NCI-H82 treated with DMSO at 0.1 percent for 48 hours (cell line): Measurements from ENCODE around the gene AMPD2.

Experiments used
- DNase-seq: peaks from one replicate; lab custom pipeline; 2025; ENCODE audit not compliant: unreplicated experiment; lab: John Stamatoyannopoulos, UW

Gene AMPD2

DNA sequence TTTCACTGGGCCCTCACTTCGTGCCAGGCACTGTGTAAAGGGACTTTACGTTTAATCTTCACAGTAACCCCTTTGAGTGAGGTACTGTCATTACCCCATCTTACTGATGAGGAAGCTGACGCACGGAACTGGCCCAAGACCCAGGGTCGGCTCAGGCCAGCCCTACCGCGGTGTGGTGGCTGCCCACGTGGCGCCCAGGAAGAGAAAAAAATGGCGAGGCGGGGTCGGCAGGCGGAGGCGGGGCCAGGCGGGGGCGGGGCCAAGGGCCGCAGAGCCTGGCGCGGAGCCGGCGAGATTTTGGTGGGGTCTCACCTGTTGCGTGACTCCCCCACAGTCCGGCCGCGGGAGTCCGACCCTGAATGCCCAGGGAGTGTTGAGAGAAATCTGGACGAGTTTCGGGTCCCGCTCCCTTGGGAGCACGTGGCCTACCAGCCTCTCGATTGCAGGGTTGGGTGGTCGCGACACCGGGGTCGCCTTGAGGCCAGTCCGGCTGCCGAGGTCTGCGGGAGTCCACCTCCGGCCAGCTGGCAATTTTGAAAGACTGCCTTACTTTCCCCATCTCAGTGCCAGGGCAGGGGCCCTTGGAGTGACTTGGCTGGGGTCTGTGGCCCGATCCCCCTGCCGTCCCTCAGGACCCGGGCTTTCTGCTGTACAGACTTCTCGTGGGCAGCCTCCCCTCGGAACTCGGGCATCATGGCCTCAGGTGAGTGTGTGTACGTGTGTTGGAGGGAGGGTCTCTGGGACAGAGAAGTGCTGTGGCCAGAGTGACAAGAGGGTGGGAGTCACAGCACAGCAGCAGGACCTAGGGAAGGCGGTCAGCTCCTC lies at the start of gene AMPD2, which contains the start of gene GNAT2:
AMPD2 (plus strand) TSS at position 262 of the 825 bp plus-strand sequence. CDS start 1,339 bp downstream, outside the sequence.
GNAT2 (minus strand) TSS at position 41 of the 825 bp plus-strand sequence. CDS start 6,746 bp downstream, outside the sequence.
- peak; percentile 46 for DNase-seq

DNA sequence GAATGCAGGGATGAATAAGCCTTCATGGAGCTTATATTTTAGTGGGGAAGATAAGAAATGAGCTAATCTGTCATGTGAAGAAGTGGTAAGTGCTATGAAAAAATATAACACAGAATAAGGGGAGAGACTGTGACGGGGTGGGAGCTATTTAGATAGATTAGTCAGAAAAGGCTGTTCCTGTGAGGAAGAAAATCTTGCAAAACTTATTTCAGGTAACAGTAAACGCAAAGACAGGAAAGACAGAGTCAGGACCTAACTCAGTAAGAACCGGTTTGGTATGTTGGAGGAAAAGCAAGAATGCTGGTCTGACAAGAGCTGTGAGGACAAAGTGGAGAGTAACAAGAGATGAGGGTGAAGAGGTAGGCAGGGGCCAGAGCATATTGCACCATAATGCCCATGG lies 49.2 kb upstream of the AMPD2 start:
- no peak for DNase-seq

DNA sequence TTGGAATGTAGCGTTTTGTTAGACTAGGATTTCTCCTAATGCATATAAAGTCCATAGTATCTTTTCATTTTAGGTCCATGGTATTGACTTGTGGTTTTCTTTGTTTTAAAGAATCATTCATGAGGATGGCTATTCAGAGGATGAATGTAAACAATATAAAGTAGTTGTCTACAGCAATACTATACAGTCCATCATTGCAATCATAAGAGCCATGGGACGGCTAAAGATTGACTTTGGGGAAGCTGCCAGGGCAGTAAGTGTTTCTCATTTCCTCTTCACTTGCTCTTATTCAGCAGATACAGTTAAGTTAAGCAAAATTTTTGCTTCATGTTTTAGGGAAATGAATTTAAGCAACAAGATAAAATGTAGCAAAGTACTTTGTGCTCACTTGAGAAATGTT lies 45.9 kb upstream of the AMPD2 start:
- no peak for DNase-seq

DNA sequence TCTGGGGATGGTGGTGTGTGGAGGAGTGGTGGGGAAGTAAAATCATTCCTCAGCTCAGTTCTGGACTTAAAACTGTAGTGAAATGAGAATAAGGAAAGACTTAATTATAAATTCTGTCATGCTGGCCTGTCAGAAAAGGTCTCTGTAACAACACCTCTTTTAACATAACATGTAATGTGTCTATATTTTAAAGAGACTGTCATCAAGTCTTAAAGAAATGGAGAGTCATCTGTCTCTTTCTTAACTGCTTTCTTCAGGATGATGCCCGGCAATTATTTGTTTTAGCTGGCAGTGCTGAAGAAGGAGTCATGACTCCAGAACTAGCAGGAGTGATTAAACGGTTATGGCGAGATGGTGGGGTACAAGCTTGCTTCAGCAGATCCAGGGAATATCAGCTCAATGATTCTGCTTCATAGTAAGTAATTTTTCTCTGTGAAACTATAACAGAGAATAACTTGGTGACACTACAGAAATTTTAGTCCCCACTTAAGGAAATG lies 40.6 kb upstream of the AMPD2 start:
- DNase-seq = no peak

DNA sequence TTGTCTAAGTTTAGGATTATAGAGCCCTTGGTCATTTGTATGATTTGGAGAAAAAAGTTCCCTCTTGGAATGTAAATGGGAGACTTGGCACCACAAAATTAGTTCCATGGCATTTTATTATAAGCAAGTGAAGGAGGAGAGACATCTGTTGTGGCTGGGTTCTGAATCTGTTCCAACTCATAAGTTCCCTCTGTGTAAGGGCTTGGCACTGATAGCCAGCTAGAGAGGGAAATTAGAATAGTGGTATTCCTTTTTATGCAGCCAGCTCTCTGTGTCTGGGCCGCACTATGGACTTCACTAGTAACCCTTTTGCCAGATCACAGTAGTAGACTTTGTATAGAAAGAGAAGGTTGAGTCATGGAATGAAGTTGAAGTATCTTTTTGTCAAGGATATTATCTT lies 40.1 kb upstream of the AMPD2 start:
- no peak for DNase-seq

DNA sequence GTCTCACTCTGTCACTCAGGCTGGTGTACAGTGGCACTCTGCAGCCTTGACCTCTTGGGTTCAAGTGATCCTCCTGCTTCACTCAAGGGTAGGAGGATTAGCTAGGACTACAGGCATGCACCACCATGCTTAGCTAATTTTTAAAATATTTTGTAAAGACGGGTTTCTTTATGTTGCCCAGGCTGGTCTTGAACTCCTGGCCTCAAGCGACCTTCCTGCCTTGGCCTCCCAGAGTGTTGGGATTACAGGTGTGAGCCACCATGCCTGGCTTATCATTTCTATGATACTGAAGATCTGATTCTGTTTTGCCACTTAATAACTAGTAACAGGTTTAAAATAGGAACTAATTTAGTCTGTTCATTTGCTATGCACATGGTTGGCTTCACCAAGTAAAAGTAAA lies 37.6 kb upstream of the AMPD2 start:
- no peak for DNase-seq

DNA sequence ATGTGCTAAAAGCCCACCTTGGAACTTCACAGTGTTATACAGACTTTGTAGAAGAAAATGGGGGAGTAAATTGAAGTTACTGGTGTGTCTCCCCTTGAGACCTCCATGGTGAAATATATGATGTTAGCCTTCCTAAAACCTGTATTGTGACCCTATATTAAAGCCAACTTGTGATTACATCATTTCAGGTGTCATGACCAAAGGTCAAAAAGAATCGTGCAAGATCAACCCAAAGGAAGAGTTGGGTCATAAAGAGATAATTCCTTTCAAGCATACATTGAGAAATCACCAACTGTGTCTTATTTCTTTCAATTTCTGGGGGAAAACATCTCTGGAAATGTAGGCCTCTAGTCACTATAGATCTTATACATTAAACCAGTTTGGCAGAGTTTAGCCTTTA lies 34.9 kb upstream of the AMPD2 start:
- no peak for DNase-seq

DNA sequence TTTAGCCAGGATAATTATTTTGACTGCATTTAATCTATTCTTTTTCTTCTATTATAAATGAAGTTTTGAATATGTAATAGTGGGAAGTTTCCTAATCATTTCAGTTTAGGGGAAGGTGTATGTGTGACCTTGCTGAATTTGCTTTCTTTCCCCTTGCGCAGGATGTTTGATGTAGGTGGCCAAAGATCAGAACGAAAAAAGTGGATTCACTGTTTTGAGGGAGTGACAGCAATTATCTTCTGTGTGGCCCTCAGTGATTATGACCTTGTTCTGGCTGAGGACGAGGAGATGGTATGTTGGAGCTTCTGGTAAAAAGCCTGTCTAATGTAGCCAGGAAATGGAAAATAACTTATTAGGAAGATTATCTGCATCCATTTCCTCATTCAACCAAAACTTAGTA lies 33.6 kb upstream of the AMPD2 start:
- DNase-seq = no peak

DNA sequence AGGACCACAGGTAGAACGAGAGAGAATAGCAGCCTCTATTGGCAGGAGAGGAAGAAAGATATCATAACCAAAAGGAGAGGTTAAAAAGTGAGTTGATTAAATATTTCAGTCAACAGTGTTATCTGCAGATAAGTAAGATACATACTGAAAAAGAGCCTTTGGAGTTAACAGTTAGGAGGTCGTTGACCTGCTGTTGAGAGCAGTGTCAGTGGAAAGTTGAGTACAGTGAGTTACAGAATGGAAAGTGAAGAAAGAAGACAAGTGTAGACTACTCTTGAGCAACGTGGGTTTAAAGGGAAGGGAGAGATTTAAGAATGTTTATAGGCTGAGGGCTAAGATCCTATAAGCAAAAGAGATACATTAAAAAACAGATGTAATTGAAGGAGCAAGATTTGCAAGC lies 30.5 kb upstream of the AMPD2 start:
- no peak for DNase-seq

DNA sequence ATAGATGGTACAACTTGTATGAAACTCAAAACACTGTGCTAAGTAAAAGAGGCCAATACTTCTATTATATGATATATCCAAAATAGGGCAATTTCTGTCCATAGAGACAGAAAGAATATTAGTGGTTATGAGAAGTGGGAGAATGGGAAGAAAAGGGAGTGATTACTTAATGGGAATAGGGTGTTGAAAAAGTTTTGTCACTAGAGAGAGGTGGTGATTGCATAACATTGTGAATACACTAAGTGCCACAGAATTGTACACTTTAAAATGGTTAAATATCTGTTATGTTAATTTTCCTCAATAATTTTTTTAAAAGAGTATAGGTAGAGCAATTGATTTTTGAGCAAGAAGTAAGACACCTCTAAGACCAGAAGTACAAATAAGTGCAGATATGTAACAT lies 30.0 kb upstream of the AMPD2 start:
- no peak for DNase-seq

DNA sequence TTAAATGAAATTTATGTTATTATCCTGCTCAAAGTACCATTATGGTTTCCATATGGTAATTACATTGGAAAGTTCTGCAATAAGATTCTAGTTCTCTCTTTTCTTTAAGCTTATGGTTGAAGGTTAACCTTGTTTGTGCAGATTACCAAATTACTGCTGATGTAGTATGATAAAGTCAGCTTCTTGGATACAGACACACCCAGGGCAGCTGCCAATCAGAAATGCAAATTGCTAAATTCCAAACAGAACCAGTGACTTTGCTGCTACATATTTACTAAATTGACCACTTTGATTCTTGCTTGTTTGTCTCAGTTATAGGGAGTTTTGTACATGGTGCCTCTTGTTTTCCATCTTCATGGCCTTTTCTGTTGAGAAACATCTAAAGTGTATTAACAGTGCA lies 26.7 kb upstream of the AMPD2 start:
- no peak for DNase-seq

DNA sequence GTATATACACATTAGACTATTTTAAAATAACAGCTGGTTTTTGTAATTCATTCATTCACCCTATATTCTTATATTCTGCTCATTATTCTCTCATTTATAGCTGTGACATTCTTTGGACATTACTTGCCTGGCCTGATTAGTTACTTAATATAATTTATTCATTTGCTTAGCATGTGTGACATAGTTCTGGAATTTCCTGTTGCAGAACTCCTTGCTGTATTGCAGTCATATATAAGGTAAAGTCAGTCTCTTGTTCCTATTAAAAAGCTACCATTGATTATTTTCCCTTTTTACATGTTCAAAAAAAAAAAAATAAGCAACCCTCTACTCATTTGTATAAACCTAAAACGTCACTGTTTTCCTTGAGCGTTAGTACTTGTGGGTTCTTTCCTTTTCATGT lies 24.1 kb upstream of the AMPD2 start:
- DNase-seq = no peak

DNA sequence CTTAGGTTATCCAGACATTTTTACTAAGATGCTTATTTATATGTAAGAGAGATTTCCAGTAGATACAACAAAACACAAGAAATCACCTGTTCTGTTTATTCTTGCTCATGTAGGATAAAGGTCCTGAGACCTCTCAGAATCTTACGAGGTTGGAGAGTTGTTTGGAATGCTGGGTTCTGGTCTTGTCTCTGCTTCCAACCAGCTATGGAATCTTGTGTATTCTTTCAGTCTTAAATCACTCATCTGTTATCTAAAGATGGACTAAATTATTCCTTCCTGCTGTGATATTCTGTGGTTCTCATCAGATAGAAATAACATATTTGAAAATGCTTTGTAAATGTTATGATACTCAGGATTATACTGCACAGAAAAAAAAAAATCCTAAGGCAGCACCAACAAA lies 21.5 kb upstream of the AMPD2 start:
- no peak for DNase-seq

DNA sequence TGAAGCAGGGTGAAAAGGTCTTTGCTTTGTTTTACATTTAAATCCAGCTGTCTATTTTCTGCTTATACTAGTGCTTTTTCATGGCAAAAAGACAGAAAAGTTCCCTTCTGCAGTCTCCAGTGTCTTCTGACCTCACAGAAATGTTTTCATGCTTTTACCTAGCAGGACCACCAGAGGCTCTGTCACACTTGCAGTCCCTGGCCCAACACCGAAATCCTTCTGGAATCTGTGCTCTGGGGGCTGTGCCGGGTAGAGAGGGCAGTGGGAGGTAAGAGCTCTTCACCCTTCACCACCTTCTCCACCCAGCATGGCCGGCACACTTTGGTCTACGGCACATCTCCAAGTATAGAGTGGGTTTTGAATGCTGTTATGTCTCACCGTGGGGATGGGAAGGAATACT lies 21.0 kb upstream of the AMPD2 start:
- DNase-seq = peak; percentile 20

DNA sequence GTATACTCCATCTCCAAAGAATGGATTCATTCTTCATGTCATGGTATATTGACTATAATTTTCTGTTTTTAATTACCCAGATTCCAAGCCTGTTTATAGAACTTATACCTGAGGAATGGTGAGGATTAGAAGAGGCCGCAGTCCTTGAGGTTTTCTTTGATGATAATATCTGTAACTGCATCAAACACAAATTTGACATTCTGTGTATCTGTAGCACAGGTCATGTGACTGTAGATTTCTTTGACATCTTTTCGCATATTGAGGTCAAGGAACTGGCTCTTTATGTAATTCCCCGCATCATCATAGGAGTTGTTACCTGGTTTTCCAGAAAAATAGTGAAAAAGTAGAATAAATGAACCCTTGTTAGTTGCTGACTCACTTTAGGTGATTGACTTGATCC lies 16.4 kb upstream of the AMPD2 start:
- no peak for DNase-seq

DNA sequence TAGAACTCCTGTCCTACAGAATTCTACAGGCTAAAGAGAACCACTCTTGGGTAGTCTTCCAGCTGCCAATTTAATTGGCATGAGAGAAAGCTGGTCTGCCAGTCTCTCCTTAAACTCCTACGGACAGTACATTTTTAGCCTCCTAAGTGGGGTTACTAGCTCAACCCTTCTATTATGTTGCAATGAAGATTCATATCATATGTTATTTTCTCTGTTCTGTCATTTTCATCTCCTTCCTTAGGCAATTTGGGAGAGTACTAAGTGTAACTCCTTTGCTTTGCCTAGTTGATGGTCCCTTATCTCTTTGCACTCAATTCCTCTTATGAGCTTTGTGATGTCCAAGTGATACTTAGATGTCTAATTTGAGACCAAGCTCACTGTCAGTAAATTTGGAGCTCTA lies 14.3 kb upstream of the AMPD2 start:
- DNase-seq = no peak

DNA sequence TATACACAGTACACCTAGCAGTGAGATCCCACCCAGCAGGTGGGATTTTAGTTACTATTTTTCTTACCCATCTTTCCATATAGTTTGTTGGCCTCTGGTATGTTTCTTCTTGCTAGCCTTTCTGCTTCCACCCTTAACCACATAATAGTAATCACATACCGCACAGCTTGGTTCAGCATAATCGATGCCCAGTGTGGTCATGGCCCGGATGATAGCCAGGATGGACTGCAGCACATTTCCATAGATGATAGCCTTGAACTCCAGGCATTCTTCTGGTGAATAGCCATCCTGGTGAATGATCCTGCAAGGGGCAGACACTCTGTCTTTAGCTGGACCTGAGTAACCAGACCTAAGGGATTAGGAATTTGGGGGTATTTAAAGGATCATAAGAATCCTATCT lies 9.8 kb upstream of the AMPD2 start:
- no peak for DNase-seq

DNA sequence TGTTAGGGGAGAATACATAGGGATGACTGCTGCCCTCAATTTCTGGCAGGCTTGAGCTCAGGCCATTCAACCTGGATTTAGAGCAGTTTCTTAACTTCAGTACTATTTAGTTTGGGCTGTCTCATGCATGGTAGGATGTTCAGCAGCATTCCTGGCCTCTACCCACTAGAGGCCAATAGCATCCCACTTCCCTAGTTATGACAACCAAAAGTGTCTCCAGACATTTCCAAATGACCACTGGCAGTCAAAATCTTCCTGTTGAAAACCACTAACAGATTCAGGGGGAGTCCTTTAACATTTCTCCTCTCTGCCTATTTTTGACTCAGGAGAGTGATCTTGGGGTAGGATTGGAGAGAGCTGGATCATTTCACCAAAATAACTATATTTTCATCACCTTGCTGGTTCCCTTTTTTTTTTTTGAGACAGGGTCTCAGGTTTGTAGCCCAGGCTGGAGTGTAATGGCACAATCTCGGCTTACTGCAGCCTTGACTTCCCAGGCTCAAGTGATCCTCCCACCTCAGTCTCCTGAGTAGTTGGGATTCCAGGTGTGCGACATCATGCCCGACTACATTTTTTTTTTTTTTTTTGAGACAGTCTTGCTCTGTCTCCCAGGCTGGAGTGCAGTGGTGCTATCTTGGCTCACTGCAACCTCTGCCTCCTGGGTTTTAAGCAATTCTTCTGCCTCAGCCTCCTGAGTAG lies 8.9 kb upstream of the AMPD2 start:
- DNase-seq = no peak

DNA sequence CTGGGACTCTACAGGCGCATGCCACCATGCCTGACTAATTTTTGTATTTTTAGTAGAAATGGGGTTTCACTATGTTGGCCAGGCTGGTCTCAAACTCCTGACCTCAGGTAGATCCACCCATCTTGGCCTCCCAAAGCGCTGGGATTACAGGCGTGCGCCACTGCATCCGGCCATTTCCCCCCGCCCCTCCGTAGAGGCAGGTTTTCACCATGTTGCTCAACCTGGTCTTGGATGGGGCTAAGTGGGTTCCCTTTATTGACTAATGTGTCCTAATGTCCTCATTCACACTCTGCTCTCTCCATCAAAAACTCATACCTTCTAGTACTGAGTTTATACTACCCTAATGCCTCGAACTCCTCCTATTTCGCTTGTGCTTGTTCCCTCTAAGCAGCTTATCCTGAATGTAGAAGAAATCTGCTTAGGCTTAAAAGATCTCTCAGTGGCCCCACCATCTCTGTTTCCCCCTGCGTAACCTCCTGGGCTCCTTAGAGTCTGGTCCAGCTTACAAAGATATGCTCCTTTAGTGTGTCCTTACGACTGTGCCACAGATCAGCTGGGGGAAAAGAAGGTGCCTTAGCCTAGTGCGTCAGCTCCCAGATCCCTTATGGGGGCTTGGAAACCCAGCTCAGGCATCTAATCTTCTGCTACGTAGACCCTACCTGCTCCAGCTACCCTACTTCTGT lies 8.2 kb upstream of the AMPD2 start:
- peak; percentile 98 for DNase-seq

DNA sequence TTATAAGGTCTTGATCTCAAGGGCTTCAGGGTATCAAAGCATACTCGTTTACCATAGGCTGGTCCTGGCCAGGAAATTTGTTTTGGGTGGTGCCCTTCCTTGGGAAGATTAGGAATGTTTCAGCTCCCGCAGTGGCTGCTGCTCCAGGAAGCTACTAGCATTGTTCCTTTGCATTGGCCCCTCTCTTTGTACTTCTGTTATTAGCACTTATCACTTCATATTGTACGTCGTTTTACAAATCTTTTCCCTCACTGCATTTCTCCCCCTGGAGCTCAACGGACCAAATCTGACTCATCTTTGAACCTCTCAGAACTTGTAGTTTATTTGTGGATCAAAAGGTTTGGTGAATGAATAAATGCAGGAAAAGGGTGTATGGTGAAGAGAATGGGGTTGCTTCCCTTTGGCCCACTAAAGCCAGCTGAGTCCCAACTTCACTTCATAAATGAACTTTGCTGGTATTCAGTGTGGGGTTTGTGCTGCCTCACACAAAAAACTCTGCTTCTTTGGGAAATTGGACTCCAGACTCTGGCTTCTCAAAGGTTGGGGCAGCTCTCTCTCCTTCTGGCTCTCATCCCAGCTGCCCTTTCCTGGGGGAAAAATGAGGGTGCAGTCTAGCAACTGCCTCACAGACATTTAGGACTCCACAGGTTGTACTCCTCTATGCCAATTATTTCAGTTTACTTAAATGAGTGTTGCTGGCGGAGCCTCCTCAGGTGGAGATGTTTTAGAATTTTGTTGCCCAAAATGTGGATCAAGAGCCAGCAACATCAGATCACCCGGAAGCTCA lies 6.1 kb upstream of the AMPD2 start:
- no peak for DNase-seq

DNA sequence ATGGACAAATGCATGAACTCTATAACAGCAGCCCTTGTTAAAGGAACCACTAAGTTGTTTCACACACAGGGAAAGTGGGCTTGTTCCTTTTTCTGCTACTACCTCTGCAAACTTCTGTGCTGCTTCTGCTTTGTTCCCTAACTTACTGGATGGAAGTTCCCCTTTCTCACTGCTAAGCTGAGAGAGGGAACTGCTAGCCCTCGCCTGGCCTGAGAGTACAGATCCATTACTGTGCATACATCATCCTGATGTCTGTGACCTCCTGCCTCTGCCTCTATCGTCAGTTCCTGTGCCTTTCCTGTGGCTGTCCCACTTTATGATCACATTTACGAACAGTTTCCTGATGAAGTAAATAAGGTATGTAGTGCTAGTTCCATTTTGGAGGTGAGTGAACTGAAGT lies 3.8 kb upstream of the AMPD2 start:
- DNase-seq = no peak
